SK-N-SH (cell line): ENCODE measurements around the gene AARS2. TPM values are rescaled to one million over a fixed set of nuclear protein-coding genes. Genes with fewer than 3 reads are reported as not detected.

Experiments used
- CTCF ChIA-PET: fragments of 300-600, 350-600 bp; formaldehyde crosslinking; extraction: SDS; loops from one replicate; lab custom pipeline; 2021; lab: Yijun Ruan, JAX
- POLR2A ChIA-PET: fragments of 350-600 bp; sonication (Branson Sonifier 250); formaldehyde crosslinking; extraction: SDS; loops from one replicate; lab custom pipeline; 2020; ENCODE audit warnings: antibody characterized with exemption, inconsistent platforms; lab: Yijun Ruan, JAX
- DNase-seq: peaks from one replicate; pipeline ENCODE4 v3.0.0; 2012
- H2AFZ ChIP-seq: fragments of 200-600 bp; sonication (generic); 2 replicates; pipeline ENCODE4 v1.8.1; 2016; ENCODE audit warnings: antibody characterized with exemption, mild to moderate bottlenecking, low read depth
- H3F3A ChIP-seq: fragments of 200-600 bp; sonication (generic); replicated peaks from 2 replicates; pipeline ENCODE3; 2016; ENCODE audit warnings: antibody characterized with exemption, mild to moderate bottlenecking; ENCODE audit not compliant: insufficient read depth
- H3K27ac ChIP-seq, 2 experiments: fragments of 200-500 bp in 1 of 2; fragments of 200-600 bp in 1 of 2; sonication (Bioruptor generic) in 1 of 2; sonication (generic), shearing (Covaris generic) in 1 of 2; 2 replicates each; pipeline versions ENCODE4 v1.5.1 to v1.6.1; 2014 to 2016; ENCODE audit warnings: low read depth in 2 of 2, inconsistent platforms in 1 of 2, low read length in 1 of 2, mild to moderate bottlenecking in 1 of 2, mixed read lengths in 1 of 2
- H3K27me3 ChIP-seq: fragments of 200-600 bp; sonication (generic), shearing (Covaris generic); 2 replicates; pipeline ENCODE4 v1.6.1; 2016; ENCODE audit warnings: mixed run types; ENCODE audit not compliant: insufficient read depth
- H3K36me3 ChIP-seq, 2 experiments: fragments of 200-500 bp in 1 of 2; fragments of 200-600 bp in 1 of 2; sonication (Bioruptor generic) in 1 of 2; sonication (generic) in 1 of 2; replicated peaks in 1 of 2; 2 replicates each; pipeline versions ENCODE3 to v1.5.1; 2014 to 2016; ENCODE audit warnings: low read length in 1 of 2, mild to moderate bottlenecking in 1 of 2; ENCODE audit not compliant: insufficient read depth in 2 of 2, control insufficient read depth in 1 of 2
- H3K4me1 ChIP-seq, 2 experiments: fragments of 200-500 bp in 1 of 2; fragments of 200-600 bp in 1 of 2; sonication (Bioruptor generic) in 1 of 2; sonication (generic), shearing (Covaris generic) in 1 of 2; 2 replicates each; pipeline versions ENCODE4 v1.5.1 to v1.6.1; 2014 to 2016; ENCODE audit warnings: low read depth in 1 of 2, low read length in 1 of 2, mixed run types in 1 of 2; ENCODE audit not compliant: insufficient read depth in 2 of 2, control insufficient read depth in 1 of 2
- H3K4me2 ChIP-seq: fragments of 200-600 bp; sonication (generic), shearing (Covaris generic); 2 replicates; pipeline ENCODE4 v1.6.1; 2017; ENCODE audit warnings: mixed run types
- H3K4me3 ChIP-seq, 2 experiments: fragments of 200-500 bp in 1 of 2; fragments of 200-600 bp in 1 of 2; sonication (Bioruptor generic) in 1 of 2; sonication (generic), shearing (Covaris generic) in 1 of 2; 2 replicates each; pipeline versions ENCODE4 v1.5.1 to v1.8.1; 2014 to 2016; ENCODE audit warnings: low read depth in 2 of 2, inconsistent platforms in 1 of 2, low read length in 1 of 2, mild to moderate bottlenecking in 1 of 2, mixed read lengths in 1 of 2, moderate library complexity in 1 of 2
- H3K79me2 ChIP-seq: fragments of 200-600 bp; sonication (generic); 2 replicates; pipeline ENCODE4 v1.8.1; 2017; ENCODE audit warnings: mild to moderate bottlenecking; ENCODE audit not compliant: insufficient read depth
- H3K9ac ChIP-seq: fragments of 200-600 bp; sonication (generic); 2 replicates; pipeline ENCODE4 v1.6.1; 2017; ENCODE audit warnings: mixed run types
- H3K9me2 ChIP-seq: fragments of 200-600 bp; sonication (generic); 2 replicates; pipeline ENCODE4 v1.6.1; 2017; ENCODE audit warnings: mixed run types
- H3K9me3 ChIP-seq: fragments of 200-600 bp; sonication (generic); 2 replicates; pipeline ENCODE4 v1.6.1; 2017; ENCODE audit warnings: mixed run types, mild to moderate bottlenecking, moderate library complexity
- H4K20me1 ChIP-seq: fragments of 200-600 bp; sonication (generic); 2 replicates; pipeline ENCODE4 v1.6.1; 2017; ENCODE audit warnings: mild to moderate bottlenecking, mixed run types; ENCODE audit not compliant: insufficient read depth
- ELF1 ChIP-seq: IDR thresholded peaks from 2 replicates; pipeline ENCODE4 v1.4.0; 2012
- EZH2phosphoT487 ChIP-seq: fragments of 200-600 bp; sonication (generic); IDR thresholded peaks from 2 replicates; pipeline ENCODE4 v1.6.1; 2017; ENCODE audit warnings: low read depth, mixed run types, mild to moderate bottlenecking, antibody characterized with exemption, moderate library complexity, borderline replicate concordance
- GABPA ChIP-seq: IDR thresholded peaks from 2 replicates; pipeline ENCODE4 v1.4.0; 2012; ENCODE audit warnings: low read depth, mild to moderate bottlenecking
- NFIC ChIP-seq: IDR thresholded peaks from 2 replicates; pipeline ENCODE4 v1.4.0; 2012; ENCODE audit warnings: borderline replicate concordance
- NRF1 ChIP-seq: IDR thresholded peaks from 2 replicates; pipeline ENCODE4 v1.6.1; 2012; ENCODE audit warnings: low read depth, mild to moderate bottlenecking, low read length
- POLR2AphosphoS5 ChIP-seq: IDR thresholded peaks from 2 replicates; pipeline ENCODE4 v1.6.1; 2012; ENCODE audit warnings: low read depth, low read length
- RCOR1 ChIP-seq: fragments of 150-350 bp; IDR thresholded peaks from 2 replicates; pipeline ENCODE4 v1.6.1; 2017; ENCODE audit warnings: antibody characterized with exemption, low read length
- SIN3A ChIP-seq: IDR thresholded peaks from 2 replicates; pipeline ENCODE4 v1.6.1; 2012; ENCODE audit warnings: low read depth, mild to moderate bottlenecking, low read length, moderate library complexity, borderline replicate concordance
- SMC3 ChIP-seq: IDR thresholded peaks from 2 replicates; pipeline ENCODE4 v1.6.1; 2012; ENCODE audit warnings: low read depth, low read length, improper control_type of control experiment
- TEAD4 ChIP-seq: IDR thresholded peaks from 2 replicates; pipeline ENCODE4 v1.4.0; 2012; ENCODE audit warnings: mild to moderate bottlenecking, borderline replicate concordance; ENCODE audit not compliant: insufficient read depth
- YY1 ChIP-seq: IDR thresholded peaks from 2 replicates; pipeline ENCODE4 v1.4.0; 2012; ENCODE audit warnings: low read depth, mild to moderate bottlenecking
- WGBS: methylation state at CpG from one replicate; pipeline ENCODE4 v1.1.6; 2017; ENCODE audit warnings: low lambda C conversion rate; 5-methylcytosine and 5-hydroxymethylcytosine counted together
- polyA plus RNA-seq, 3 experiments: library from polyadenylated mRNA; depleted of rRNA; stranded (reverse); fragments of >200 nt; gene quantifications; 2 replicates each; pipeline ENCODE4 v1.2.3, GENCODE V29; 2012
- TF ChIP-seq, protein P1 (sequence below): IDR thresholded peaks from 2 replicates; pipeline ENCODE4 v1.4.0; 2012; ENCODE audit warnings: low read depth
- TF ChIP-seq, protein P2 (sequence below): IDR thresholded peaks from 2 replicates; pipeline ENCODE4 v1.4.0; 2012; ENCODE audit warnings: low read depth, borderline replicate concordance
- TF ChIP-seq, protein P3 (sequence below): IDR thresholded peaks from 2 replicates; pipeline ENCODE4; 2012
- TF ChIP-seq, protein P4 (sequence below): fragments of 150-350 bp; IDR thresholded peaks from 2 replicates; pipeline ENCODE4 v1.6.1; 2017; ENCODE audit warnings: antibody characterized with exemption, low read length, low read depth, borderline replicate concordance
- TF ChIP-seq, protein P5 (sequence below): IDR thresholded peaks from 2 replicates; pipeline ENCODE4 v1.4.0; 2012; ENCODE audit warnings: low read depth, borderline replicate concordance

Gene AARS2
- polyA plus RNA-seq, 1 of the 3 experiments (the other 2 are of a cell fraction): 9.5 TPM

DNA sequence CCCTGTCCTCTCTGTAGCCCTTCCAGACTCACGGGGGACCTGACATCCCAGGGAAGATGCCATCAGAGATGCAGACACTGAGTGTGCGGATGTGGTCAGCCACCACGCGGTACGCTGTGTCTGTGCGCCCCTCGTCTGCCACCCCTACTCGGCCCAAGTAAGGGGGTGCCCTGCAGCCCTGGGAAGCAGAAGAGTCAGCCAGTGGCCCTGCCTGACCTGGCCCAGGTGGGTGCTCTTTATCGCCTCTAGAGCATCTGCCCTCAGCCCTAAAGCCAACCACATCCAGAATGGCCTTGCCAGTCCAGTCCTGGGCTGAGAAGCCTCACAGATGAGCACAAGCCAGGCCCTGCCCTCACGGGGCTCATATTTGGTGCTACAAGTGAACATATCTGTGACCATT lies 5.9 kb downstream of the AARS2 start:
- Histone ChIP-seq H3K79me2 (peaks cover 3% of the 10 kb centered on the region; the same call in 1 of the 2 replicates), H4K20me1 (no peaks in the 10 kb centered on the region), H3K27me3 (no peaks in the 10 kb centered on the region), H3F3A (no peaks in the 10 kb centered on the region), H3K4me3 (no peak overlapping the region), H3K4me2 (no peak overlapping the region), H3K27ac (no peak overlapping the region), H3K9me3 (no peaks in the 10 kb centered on the region), H3K9ac (no peak overlapping the region), H3K4me1 (peaks cover 3 to 5% of the 10 kb centered on the region in 2 experiments; a peak in 3 of 4 replicates), H3K9me2 (no peaks in the 10 kb centered on the region), H2AFZ (no peak overlapping the region), H3K36me3 (peaks cover 18 to 76% of the 10 kb centered on the region in 2 experiments)
- ChIA-PET CTCF (interaction anchor here (1.2 to 16.5 kb wide), 5 partner anchors 11 to 50 kb away, joined by 3 to 238 read pairs (median 15); partner anchors contain the start of genes NFKBIE, SLC35B2 and TMEM151B), POLR2A (no interaction called here)
- no peak for TF ChIP-seq GABPA
- TF ChIP-seq NRF1: no peak
- no peak for TF ChIP-seq SIN3A
- no peak for TF ChIP-seq TEAD4
- no peak for TF ChIP-seq YY1
- no peak for TF ChIP-seq POLR2AphosphoS5
- TF ChIP-seq, protein P1, sequence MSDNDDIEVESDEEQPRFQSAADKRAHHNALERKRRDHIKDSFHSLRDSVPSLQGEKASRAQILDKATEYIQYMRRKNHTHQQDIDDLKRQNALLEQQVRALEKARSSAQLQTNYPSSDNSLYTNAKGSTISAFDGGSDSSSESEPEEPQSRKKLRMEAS: no peak
- no peak for TF ChIP-seq RCOR1
- no peak for TF ChIP-seq NFIC
- TF ChIP-seq ELF1: no peak
- TF ChIP-seq, protein P2, sequence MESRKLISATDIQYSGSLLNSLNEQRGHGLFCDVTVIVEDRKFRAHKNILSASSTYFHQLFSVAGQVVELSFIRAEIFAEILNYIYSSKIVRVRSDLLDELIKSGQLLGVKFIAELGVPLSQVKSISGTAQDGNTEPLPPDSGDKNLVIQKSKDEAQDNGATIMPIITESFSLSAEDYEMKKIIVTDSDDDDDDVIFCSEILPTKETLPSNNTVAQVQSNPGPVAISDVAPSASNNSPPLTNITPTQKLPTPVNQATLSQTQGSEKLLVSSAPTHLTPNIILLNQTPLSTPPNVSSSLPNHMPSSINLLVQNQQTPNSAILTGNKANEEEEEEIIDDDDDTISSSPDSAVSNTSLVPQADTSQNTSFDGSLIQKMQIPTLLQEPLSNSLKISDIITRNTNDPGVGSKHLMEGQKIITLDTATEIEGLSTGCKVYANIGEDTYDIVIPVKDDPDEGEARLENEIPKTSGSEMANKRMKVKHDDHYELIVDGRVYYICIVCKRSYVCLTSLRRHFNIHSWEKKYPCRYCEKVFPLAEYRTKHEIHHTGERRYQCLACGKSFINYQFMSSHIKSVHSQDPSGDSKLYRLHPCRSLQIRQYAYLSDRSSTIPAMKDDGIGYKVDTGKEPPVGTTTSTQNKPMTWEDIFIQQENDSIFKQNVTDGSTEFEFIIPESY: no peak
- TF ChIP-seq, protein P3, sequence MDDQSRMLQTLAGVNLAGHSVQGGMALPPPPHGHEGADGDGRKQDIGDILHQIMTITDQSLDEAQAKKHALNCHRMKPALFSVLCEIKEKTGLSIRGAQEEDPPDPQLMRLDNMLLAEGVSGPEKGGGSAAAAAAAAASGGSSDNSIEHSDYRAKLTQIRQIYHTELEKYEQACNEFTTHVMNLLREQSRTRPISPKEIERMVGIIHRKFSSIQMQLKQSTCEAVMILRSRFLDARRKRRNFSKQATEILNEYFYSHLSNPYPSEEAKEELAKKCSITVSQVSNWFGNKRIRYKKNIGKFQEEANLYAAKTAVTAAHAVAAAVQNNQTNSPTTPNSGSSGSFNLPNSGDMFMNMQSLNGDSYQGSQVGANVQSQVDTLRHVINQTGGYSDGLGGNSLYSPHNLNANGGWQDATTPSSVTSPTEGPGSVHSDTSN: no peak
- TF ChIP-seq, protein P4, sequence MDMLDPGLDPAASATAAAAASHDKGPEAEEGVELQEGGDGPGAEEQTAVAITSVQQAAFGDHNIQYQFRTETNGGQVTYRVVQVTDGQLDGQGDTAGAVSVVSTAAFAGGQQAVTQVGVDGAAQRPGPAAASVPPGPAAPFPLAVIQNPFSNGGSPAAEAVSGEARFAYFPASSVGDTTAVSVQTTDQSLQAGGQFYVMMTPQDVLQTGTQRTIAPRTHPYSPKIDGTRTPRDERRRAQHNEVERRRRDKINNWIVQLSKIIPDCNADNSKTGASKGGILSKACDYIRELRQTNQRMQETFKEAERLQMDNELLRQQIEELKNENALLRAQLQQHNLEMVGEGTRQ: no peak
- TF ChIP-seq SMC3: no peak
- TF ChIP-seq EZH2phosphoT487: no peak
- TF ChIP-seq, protein P5, sequence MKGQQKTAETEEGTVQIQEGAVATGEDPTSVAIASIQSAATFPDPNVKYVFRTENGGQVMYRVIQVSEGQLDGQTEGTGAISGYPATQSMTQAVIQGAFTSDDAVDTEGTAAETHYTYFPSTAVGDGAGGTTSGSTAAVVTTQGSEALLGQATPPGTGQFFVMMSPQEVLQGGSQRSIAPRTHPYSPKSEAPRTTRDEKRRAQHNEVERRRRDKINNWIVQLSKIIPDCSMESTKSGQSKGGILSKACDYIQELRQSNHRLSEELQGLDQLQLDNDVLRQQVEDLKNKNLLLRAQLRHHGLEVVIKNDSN: no peak
- WGBS: 98% methylated on average over 8 of the region's 10 CpGs
- DNase-seq: no peak
